SK-N-SH (cell line): ENCODE results near the gene XIRP2. TPM values are rescaled to one million over a fixed set of nuclear protein-coding genes. Genes with fewer than 3 reads are reported as not detected.

Source experiments
- CTCF ChIA-PET: fragments of 300-600, 350-600 bp; formaldehyde crosslinking; extraction: SDS; loops from one replicate; lab custom pipeline; 2021; lab: Yijun Ruan, JAX
- POLR2A ChIA-PET: fragments of 350-600 bp; sonication (Branson Sonifier 250); formaldehyde crosslinking; extraction: SDS; loops from one replicate; lab custom pipeline; 2020; ENCODE audit warnings: antibody characterized with exemption, inconsistent platforms; lab: Yijun Ruan, JAX
- DNase-seq: peaks from one replicate; pipeline ENCODE4 v3.0.0; 2012
- H2AFZ ChIP-seq: fragments of 200-600 bp; sonication (generic); 2 replicates; pipeline ENCODE4 v1.8.1; 2016; ENCODE audit warnings: antibody characterized with exemption, mild to moderate bottlenecking, low read depth
- H3F3A ChIP-seq: fragments of 200-600 bp; sonication (generic); replicated peaks from 2 replicates; pipeline ENCODE3; 2016; ENCODE audit warnings: antibody characterized with exemption, mild to moderate bottlenecking; ENCODE audit not compliant: insufficient read depth
- H3K27ac ChIP-seq, 2 experiments: fragments of 200-500 bp in 1 of 2; fragments of 200-600 bp in 1 of 2; sonication (Bioruptor generic) in 1 of 2; sonication (generic), shearing (Covaris generic) in 1 of 2; 2 replicates each; pipeline versions ENCODE4 v1.5.1 to v1.6.1; 2014 to 2016; ENCODE audit warnings: low read depth in 2 of 2, inconsistent platforms in 1 of 2, low read length in 1 of 2, mild to moderate bottlenecking in 1 of 2, mixed read lengths in 1 of 2
- H3K27me3 ChIP-seq: fragments of 200-600 bp; sonication (generic), shearing (Covaris generic); 2 replicates; pipeline ENCODE4 v1.6.1; 2016; ENCODE audit warnings: mixed run types; ENCODE audit not compliant: insufficient read depth
- H3K36me3 ChIP-seq, 2 experiments: fragments of 200-500 bp in 1 of 2; fragments of 200-600 bp in 1 of 2; sonication (Bioruptor generic) in 1 of 2; sonication (generic) in 1 of 2; replicated peaks in 1 of 2; 2 replicates each; pipeline versions ENCODE3 to v1.5.1; 2014 to 2016; ENCODE audit warnings: low read length in 1 of 2, mild to moderate bottlenecking in 1 of 2; ENCODE audit not compliant: insufficient read depth in 2 of 2, control insufficient read depth in 1 of 2
- H3K4me1 ChIP-seq, 2 experiments: fragments of 200-500 bp in 1 of 2; fragments of 200-600 bp in 1 of 2; sonication (Bioruptor generic) in 1 of 2; sonication (generic), shearing (Covaris generic) in 1 of 2; 2 replicates each; pipeline versions ENCODE4 v1.5.1 to v1.6.1; 2014 to 2016; ENCODE audit warnings: low read depth in 1 of 2, low read length in 1 of 2, mixed run types in 1 of 2; ENCODE audit not compliant: insufficient read depth in 2 of 2, control insufficient read depth in 1 of 2
- H3K4me2 ChIP-seq: fragments of 200-600 bp; sonication (generic), shearing (Covaris generic); 2 replicates; pipeline ENCODE4 v1.6.1; 2017; ENCODE audit warnings: mixed run types
- H3K4me3 ChIP-seq, 2 experiments: fragments of 200-500 bp in 1 of 2; fragments of 200-600 bp in 1 of 2; sonication (Bioruptor generic) in 1 of 2; sonication (generic), shearing (Covaris generic) in 1 of 2; 2 replicates each; pipeline versions ENCODE4 v1.5.1 to v1.8.1; 2014 to 2016; ENCODE audit warnings: low read depth in 2 of 2, inconsistent platforms in 1 of 2, low read length in 1 of 2, mild to moderate bottlenecking in 1 of 2, mixed read lengths in 1 of 2, moderate library complexity in 1 of 2
- H3K79me2 ChIP-seq: fragments of 200-600 bp; sonication (generic); 2 replicates; pipeline ENCODE4 v1.8.1; 2017; ENCODE audit warnings: mild to moderate bottlenecking; ENCODE audit not compliant: insufficient read depth
- H3K9ac ChIP-seq: fragments of 200-600 bp; sonication (generic); 2 replicates; pipeline ENCODE4 v1.6.1; 2017; ENCODE audit warnings: mixed run types
- H3K9me2 ChIP-seq: fragments of 200-600 bp; sonication (generic); 2 replicates; pipeline ENCODE4 v1.6.1; 2017; ENCODE audit warnings: mixed run types
- H3K9me3 ChIP-seq: fragments of 200-600 bp; sonication (generic); 2 replicates; pipeline ENCODE4 v1.6.1; 2017; ENCODE audit warnings: mixed run types, mild to moderate bottlenecking, moderate library complexity
- H4K20me1 ChIP-seq: fragments of 200-600 bp; sonication (generic); 2 replicates; pipeline ENCODE4 v1.6.1; 2017; ENCODE audit warnings: mild to moderate bottlenecking, mixed run types; ENCODE audit not compliant: insufficient read depth
- CHD2 ChIP-seq: fragments of 150-350 bp; IDR thresholded peaks from 2 replicates; pipeline ENCODE4 v1.6.1; 2018; ENCODE audit warnings: low read length; ENCODE audit not compliant: partially characterized antibody
- ELF1 ChIP-seq: IDR thresholded peaks from 2 replicates; pipeline ENCODE4 v1.4.0; 2012
- FOSL2 ChIP-seq: IDR thresholded peaks from 2 replicates; pipeline ENCODE4 v1.4.0; 2012; ENCODE audit warnings: low read depth, mild to moderate bottlenecking, moderate library complexity, borderline replicate concordance
- FOXJ3 ChIP-seq: sonication (generic); formaldehyde crosslinking; IDR thresholded peaks from 2 replicates; pipeline ENCODE4 v1.5.1; 2020; ENCODE audit warnings: mild to moderate bottlenecking, missing genetic modification reagents
- MXI1 ChIP-seq: IDR thresholded peaks from 2 replicates; pipeline ENCODE4 v1.6.1; 2012; ENCODE audit warnings: mild to moderate bottlenecking, low read depth, low read length, improper control_type of control experiment
- NFIC ChIP-seq: IDR thresholded peaks from 2 replicates; pipeline ENCODE4 v1.4.0; 2012; ENCODE audit warnings: borderline replicate concordance
- RXRA ChIP-seq: IDR thresholded peaks from 2 replicates; pipeline ENCODE4 v1.4.0; 2012; ENCODE audit warnings: low read depth, mild to moderate bottlenecking, borderline replicate concordance
- SMC3 ChIP-seq: IDR thresholded peaks from 2 replicates; pipeline ENCODE4 v1.6.1; 2012; ENCODE audit warnings: low read depth, low read length, improper control_type of control experiment
- WGBS: methylation state at CpG from one replicate; pipeline ENCODE4 v1.1.6; 2017; ENCODE audit warnings: low lambda C conversion rate; 5-methylcytosine and 5-hydroxymethylcytosine counted together
- polyA plus RNA-seq, 3 experiments: library from polyadenylated mRNA; depleted of rRNA; stranded (reverse); fragments of >200 nt; gene quantifications; 2 replicates each; pipeline ENCODE4 v1.2.3, GENCODE V29; 2012

XIRP2 gene
- polyA plus RNA-seq, 1 of the 3 experiments (the other 2 are of a cell fraction) = 0.02 TPM

GRCh38 chr2:167215595-167215994 lies 327.3 kb downstream of the XIRP2 start:
- no peaks in the 10 kb centered on the region for H3K36me3 ChIP-seq
- no peaks in the 10 kb centered on the region for H3K27me3 ChIP-seq
- no peaks in the 10 kb centered on the region for H3K4me1 ChIP-seq
- CTCF ChIA-PET = interaction anchor here (0.5 kb wide), 1 partner anchor 452 kb away, joined by 3 read pairs; no protein-coding TSS in a partner anchor
- no peak overlapping the region for H3K27ac ChIP-seq
- no peaks in the 10 kb centered on the region for H4K20me1 ChIP-seq
- no peak for DNase-seq
- 77% methylated on average over 3 of the region's 4 CpGs for WGBS
- POLR2A ChIA-PET = no interaction called here
- no peak overlapping the region for H3K4me2 ChIP-seq
- H3K9me3 ChIP-seq = no peaks in the 10 kb centered on the region
- H3K9me2 ChIP-seq = no peaks in the 10 kb centered on the region
- TF ChIP-seq FOSL2 (no peak), MXI1 (no peak)
- H3K79me2 ChIP-seq = no peaks in the 10 kb centered on the region
- H3K9ac ChIP-seq = no peak overlapping the region
- H3K4me3 ChIP-seq = no peak overlapping the region
- no peak overlapping the region for H2AFZ ChIP-seq
- H3F3A ChIP-seq = no peaks in the 10 kb centered on the region

GRCh38 chr2:167237478-167237877 lies 349.2 kb downstream of the XIRP2 start:
- Histone ChIP-seq H3K27me3 (no peaks in the 10 kb centered on the region), H3F3A (no peaks in the 10 kb centered on the region), H3K27ac (no peak overlapping the region), H3K79me2 (no peaks in the 10 kb centered on the region), H3K9me3 (no peaks in the 10 kb centered on the region), H3K9me2 (no peaks in the 10 kb centered on the region), H3K4me3 (no peak overlapping the region), H3K36me3 (no peaks in the 10 kb centered on the region), H4K20me1 (no peaks in the 10 kb centered on the region), H2AFZ (no peak overlapping the region), H3K9ac (no peak overlapping the region), H3K4me2 (no peak overlapping the region), H3K4me1 (no peaks in the 10 kb centered on the region)
- TF ChIP-seq CHD2 = no peak
- TF ChIP-seq ELF1 = no peak
- TF ChIP-seq NFIC = no peak
- TF ChIP-seq FOXJ3 (CRISPR knock-in tag) = no peak
- ChIA-PET CTCF (no interaction called here), POLR2A (no interaction called here)
- 79% methylated on average over 4 of the region's 4 CpGs for WGBS
- DNase-seq = no peak

- POLR2A ChIA-PET = no interaction called here
These were observed 352.4 kb downstream of the XIRP2 start for GRCh38 chr2:167240671-167241070.

More at GRCh38 chr2:167240671-167241070, 352.4 kb downstream of the XIRP2 start:
- CTCF ChIA-PET = interaction anchor here (1.4 kb wide), 1 partner anchor 701 kb away, joined by 3 read pairs; no protein-coding TSS in a partner anchor
- H3K9ac ChIP-seq = no peak overlapping the region
- no peaks in the 10 kb centered on the region for H3K79me2 ChIP-seq
- no peaks in the 10 kb centered on the region for H3K9me3 ChIP-seq
- no peak overlapping the region for H3K27ac ChIP-seq
- no peaks in the 10 kb centered on the region for H3K27me3 ChIP-seq
- no peak for DNase-seq
- no peak overlapping the region for H3K4me2 ChIP-seq
- no peaks in the 10 kb centered on the region for H3K36me3 ChIP-seq
- no peaks in the 10 kb centered on the region for H4K20me1 ChIP-seq
- 60% methylated on average over 1 of the region's 1 CpG for WGBS
- no peak overlapping the region for H2AFZ ChIP-seq
- TF ChIP-seq ELF1 = no peak
- no peak for TF ChIP-seq SMC3
- TF ChIP-seq RXRA = no peak
- TF ChIP-seq FOSL2 = no peak
- H3K9me2 ChIP-seq = no peaks in the 10 kb centered on the region
- no peaks in the 10 kb centered on the region for H3F3A ChIP-seq
- H3K4me3 ChIP-seq = no peak overlapping the region
- H3K4me1 ChIP-seq = no peaks in the 10 kb centered on the region
